Glutamatergic neuron (in vitro differentiated cells): ENCODE results near the gene RBPMS2. TPM values are rescaled to one million over a fixed set of nuclear protein-coding genes. Genes with fewer than 3 reads are reported as not detected.

Experiments
- DNase-seq: peaks from one replicate; pipeline ENCODE4 v3.0.0; 2022
- H3K27ac Mint-ChIP-seq: one replicate; pipeline ENCODE4 v1.8.0; 2020; ENCODE audit warnings: mild to moderate bottlenecking, mixed read lengths, inconsistent platforms; ENCODE audit not compliant: unreplicated experiment
- H3K27me3 Mint-ChIP-seq: one replicate; pipeline ENCODE4 v1.8.0; 2020; ENCODE audit warnings: mild to moderate bottlenecking, moderate library complexity, mixed read lengths, inconsistent platforms; ENCODE audit not compliant: unreplicated experiment
- H3K36me3 Mint-ChIP-seq: one replicate; pipeline ENCODE4 v1.8.0; 2020; ENCODE audit warnings: mild to moderate bottlenecking, mixed read lengths, inconsistent platforms; ENCODE audit not compliant: unreplicated experiment
- H3K4me1 Mint-ChIP-seq: one replicate; pipeline ENCODE4 v1.8.0; 2020; ENCODE audit warnings: mild to moderate bottlenecking, low read depth, mixed read lengths, inconsistent platforms; ENCODE audit not compliant: unreplicated experiment
- H3K4me3 Mint-ChIP-seq: one replicate; pipeline ENCODE4 v1.8.0; 2020; ENCODE audit warnings: mild to moderate bottlenecking, mixed read lengths, inconsistent platforms; ENCODE audit not compliant: unreplicated experiment
- H3K9me3 Mint-ChIP-seq: one replicate; pipeline ENCODE4 v1.8.0; 2020; ENCODE audit warnings: mild to moderate bottlenecking, moderate library complexity, mixed read lengths, inconsistent platforms; ENCODE audit not compliant: unreplicated experiment
- CTCF ChIP-seq: fragments of 200-600 bp; sonication (generic); IDR thresholded peaks from one replicate; pipeline ENCODE4 v1.5.0; 2021; ENCODE audit not compliant: partially characterized antibody, unreplicated experiment
- total RNA-seq: library from RNA; stranded (reverse); fragmentation: NEBNext Ultra II Directional; extraction: Animal tissue kit (Norgen Biotek cat#: 25700); gene quantifications from one replicate; pipeline ENCODE4 v1.2.1, GENCODE V29; 2021; ENCODE audit not compliant: unreplicated experiment

The RBPMS2 gene
- total RNA-seq, 1 donor from 2014 or later: 2.0 TPM

GRCh38 chr15:64694816-64695215 lies 80.6 kb downstream of the RBPMS2 start:
- peaks cover 44% of the 10 kb centered on the region for H3K4me1 Mint-ChIP-seq
- peaks cover 10% of the 10 kb centered on the region for H3K27me3 Mint-ChIP-seq
- DNase-seq: no peak
- peak overlapping the region; percentile 59 for H3K4me3 Mint-ChIP-seq
- peaks cover 16% of the 10 kb centered on the region for H3K9me3 Mint-ChIP-seq
- peak overlapping the region; percentile 91 for H3K27ac Mint-ChIP-seq
- no peak for TF ChIP-seq CTCF
- H3K36me3 Mint-ChIP-seq: no peaks in the 10 kb centered on the region

DNA sequence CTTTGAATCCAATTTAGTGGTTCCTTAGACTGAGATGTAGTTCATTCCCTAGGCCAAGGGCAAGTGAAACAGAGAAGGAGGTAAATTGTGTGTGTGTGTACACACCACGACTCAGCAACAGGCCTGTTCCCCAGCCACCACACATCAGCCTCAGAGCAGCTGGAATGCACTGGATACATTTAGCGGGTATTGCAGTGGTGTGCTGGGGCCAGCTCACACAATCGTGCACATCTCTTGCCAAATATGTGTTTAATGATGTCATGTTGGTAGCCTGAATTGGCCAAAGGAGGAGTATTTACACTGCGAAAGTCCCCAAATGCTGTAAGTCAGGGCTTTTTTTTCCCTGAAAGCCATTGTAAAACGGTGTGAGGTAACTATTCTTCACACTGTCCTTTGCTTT lies 82.3 kb downstream of the RBPMS2 start:
- peaks cover 15% of the 10 kb centered on the region for H3K27me3 Mint-ChIP-seq
- no peak overlapping the region for H3K27ac Mint-ChIP-seq
- H3K4me1 Mint-ChIP-seq: peaks cover 31% of the 10 kb centered on the region
- DNase-seq: no peak
- peaks cover 13% of the 10 kb centered on the region for H3K9me3 Mint-ChIP-seq
- H3K36me3 Mint-ChIP-seq: no peaks in the 10 kb centered on the region
- H3K4me3 Mint-ChIP-seq: no peak overlapping the region
- no peak for TF ChIP-seq CTCF

DNA sequence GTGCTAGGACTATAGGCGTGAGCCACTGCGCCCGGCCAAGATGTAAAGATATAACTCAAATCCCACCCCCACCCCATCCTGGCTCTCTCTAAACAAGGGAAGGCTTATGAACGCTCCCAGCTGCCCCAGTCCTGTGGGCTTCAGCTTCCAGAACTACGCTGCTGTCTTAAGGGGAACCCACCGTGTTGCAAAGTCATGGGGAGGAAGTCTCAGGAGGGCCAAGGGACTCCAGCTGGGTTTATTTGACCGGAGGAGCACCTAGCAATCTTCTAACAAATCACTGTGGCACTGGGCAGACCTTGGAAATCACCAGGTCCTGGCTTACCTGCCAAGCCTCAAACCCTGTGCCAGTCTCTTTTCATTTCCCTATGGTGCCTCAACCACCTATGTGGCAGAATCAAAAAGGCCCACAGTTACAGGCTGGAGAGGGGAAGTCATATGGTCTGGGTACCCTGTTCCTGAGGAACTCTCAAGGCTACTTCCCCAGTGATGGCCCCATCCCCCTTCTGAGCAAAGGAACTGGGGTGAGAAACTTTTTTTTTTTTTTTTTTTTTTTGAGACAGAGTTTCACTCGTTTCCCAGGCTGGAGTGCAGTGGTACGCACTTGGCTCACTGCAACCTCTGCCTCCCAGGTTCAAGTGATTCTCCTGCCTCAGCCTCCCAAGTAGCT lies 83.4 kb downstream of the RBPMS2 start:
- Mint-ChIP-seq H3K9me3 (peaks cover 16% of the 10 kb centered on the region), H3K27ac (no peak overlapping the region)

GRCh38 chr15:64690578-64691296 lies 84.7 kb downstream of the RBPMS2 start:
- H3K4me1 Mint-ChIP-seq: peaks cover 25% of the 10 kb centered on the region
- peaks cover 24% of the 10 kb centered on the region for H3K27me3 Mint-ChIP-seq
- H3K36me3 Mint-ChIP-seq: no peaks in the 10 kb centered on the region
- peak overlapping the region; percentile 64 for H3K27ac Mint-ChIP-seq
- H3K4me3 Mint-ChIP-seq: no peak overlapping the region
- H3K9me3 Mint-ChIP-seq: peaks cover 18% of the 10 kb centered on the region
- DNase-seq: no peak
- peak; percentile 39 for TF ChIP-seq CTCF

More for the DNA sequence above, 83.4 kb downstream of the RBPMS2 start:
- no peak for TF ChIP-seq CTCF
- DNase-seq: no peak
- H3K4me1 Mint-ChIP-seq: peaks cover 31% of the 10 kb centered on the region
- peaks cover 24% of the 10 kb centered on the region for H3K27me3 Mint-ChIP-seq
- H3K4me3 Mint-ChIP-seq: no peak overlapping the region
- H3K36me3 Mint-ChIP-seq: no peaks in the 10 kb centered on the region

DNA sequence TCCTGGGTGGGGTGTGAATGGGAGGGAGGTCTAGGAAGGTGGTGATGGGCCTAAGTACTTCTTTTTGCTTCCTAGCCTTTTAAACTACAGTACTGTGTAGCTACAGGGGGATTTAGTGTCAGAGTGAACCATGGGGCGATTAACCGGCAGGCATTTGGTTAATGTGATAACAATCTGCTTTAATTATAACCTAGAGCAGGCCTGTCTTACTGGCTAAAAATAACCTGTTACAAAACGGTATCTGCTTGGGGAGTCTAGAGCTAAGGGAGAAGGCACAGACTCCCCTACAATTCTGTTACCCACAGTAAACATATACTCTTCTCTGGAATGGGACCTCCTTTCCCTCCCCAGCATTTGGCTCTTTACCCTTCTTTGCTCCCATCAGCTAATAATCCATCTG lies 85.4 kb downstream of the RBPMS2 start:
- no peak for DNase-seq
- Mint-ChIP-seq H3K27me3 (peaks cover 24% of the 10 kb centered on the region), H3K4me3 (no peak overlapping the region), H3K4me1 (peaks cover 18% of the 10 kb centered on the region), H3K27ac (peak overlapping the region; percentile 55), H3K9me3 (peaks cover 22% of the 10 kb centered on the region), H3K36me3 (no peaks in the 10 kb centered on the region)
- TF ChIP-seq CTCF: no peak
